SIG-M5 treated with dmso at 0.1 percent for 504 hours (cell line): ENCODE data around the gene KIF23.
"Not testable (repeated sequence)": the region's sequence is repeated elsewhere in the genome, so short reads cannot be mapped to it uniquely, and the experiment has no call there.

Experiments
- DNase-seq: peaks from one replicate; lab custom pipeline; 2025; ENCODE audit not compliant: unreplicated experiment; lab: John Stamatoyannopoulos, UW

The KIF23 gene

GRCh38 chr15:69434238-69434637 lies 20.1 kb downstream of the KIF23 start:
- DNase-seq: no peak

GRCh38 chr15:69434679-69435078 lies 20.5 kb downstream of the KIF23 start:
- no peak for DNase-seq

- DNase-seq: no peak
Observed at GRCh38 chr15:69435985-69436384, 21.8 kb downstream of the KIF23 start.

- DNase-seq: no peak
Observed at GRCh38 chr15:69436951-69437350, 22.8 kb downstream of the KIF23 start.

- DNase-seq: no peak
Observed at GRCh38 chr15:69439623-69440022, 25.5 kb downstream of the KIF23 start.

- no peak for DNase-seq
Observed at GRCh38 chr15:69443032-69443611, 29.0 kb downstream of the KIF23 start.

- no peak for DNase-seq
Observed at GRCh38 chr15:69444686-69445085, 30.5 kb downstream of the KIF23 start.

- DNase-seq: no peak
Observed at GRCh38 chr15:69446953-69447352, 32.8 kb downstream of the KIF23 start.

GRCh38 chr15:69450221-69450620 lies 36.1 kb downstream of the KIF23 start:
- DNase-seq: not testable (repeated sequence)

GRCh38 chr15:69450968-69451695 lies 37.0 kb downstream of the KIF23 start:
- no peak for DNase-seq

GRCh38 chr15:69451951-69452691 lies 38.0 kb downstream of the KIF23 start:
- DNase-seq: peak; percentile 58

GRCh38 chr15:69452692-69453521 lies 38.8 kb downstream of the KIF23 start, which contains the start of gene RPLP1:
Gene RPLP1, plus strand, starts transcription at chr15:69452818. Its CDS starts 131 bp downstream, at chr15:69452949.
- peak; percentile 90 for DNase-seq

- DNase-seq: no peak
Observed at GRCh38 chr15:69454953-69455352, 40.8 kb downstream of the KIF23 start.

GRCh38 chr15:69456208-69457166 lies 42.3 kb downstream of the KIF23 start:
- no peak for DNase-seq

GRCh38 chr15:69457304-69458280 lies 43.4 kb downstream of the KIF23 start:
- DNase-seq: peak; percentile 48

GRCh38 chr15:69459066-69459465 lies 44.9 kb downstream of the KIF23 start:
- DNase-seq: peak; percentile 9

GRCh38 chr15:69460481-69460880 lies 46.3 kb downstream of the KIF23 start:
- DNase-seq: no peak

- DNase-seq: no peak
Observed at GRCh38 chr15:69462030-69462492, 47.9 kb downstream of the KIF23 start.
